Loucy (cell line): ENCODE data around the gene CACNA1C.

Source experiments
- H2AFZ ChIP-seq: fragments of 200-600 bp; sonication (generic); 2 replicates; pipeline ENCODE4 v1.6.0; 2016; ENCODE audit warnings: antibody characterized with exemption, mild to moderate bottlenecking, low read length, moderate library complexity
- H3F3A ChIP-seq: fragments of 200-600 bp; 2 replicates; pipeline ENCODE4 v1.6.0; 2016; ENCODE audit warnings: antibody characterized with exemption, low read depth, mild to moderate bottlenecking
- H3K27me3 ChIP-seq: fragments of 200-600 bp; sonication (generic); 2 replicates; pipeline ENCODE4 v1.6.1; 2014; ENCODE audit warnings: low read length, mild to moderate bottlenecking; ENCODE audit not compliant: insufficient read depth, poor library complexity, severe bottlenecking
- H3K36me3 ChIP-seq: fragments of 200-600 bp; sonication (generic); 2 replicates; pipeline ENCODE4 v1.6.1; 2016; ENCODE audit warnings: low read length; ENCODE audit not compliant: insufficient read depth
- H3K4me1 ChIP-seq: fragments of 200-600 bp; sonication (generic); 2 replicates; pipeline ENCODE4 v1.5.1; 2014; ENCODE audit warnings: low read length, mild to moderate bottlenecking; ENCODE audit not compliant: insufficient read depth, poor library complexity, severe bottlenecking
- H3K4me2 ChIP-seq: fragments of 200-600 bp; sonication (generic); 2 replicates; pipeline ENCODE4 v1.6.0; 2014; ENCODE audit warnings: antibody characterized with exemption, low read length, low read depth, mild to moderate bottlenecking; ENCODE audit not compliant: poor library complexity, severe bottlenecking
- H3K4me3 ChIP-seq: fragments of 200-600 bp; sonication (generic); 2 replicates; pipeline ENCODE4 v1.5.1; 2014; ENCODE audit warnings: low read length, mild to moderate bottlenecking, mixed read lengths; ENCODE audit not compliant: poor library complexity, severe bottlenecking
- H3K79me2 ChIP-seq: fragments of 200-600 bp; sonication (generic); 2 replicates; pipeline ENCODE4 v1.6.1; 2014; ENCODE audit warnings: low read length; ENCODE audit not compliant: insufficient read depth
- H3K9ac ChIP-seq: fragments of 200-600 bp; sonication (generic); 2 replicates; pipeline ENCODE4 v1.6.0; 2014; ENCODE audit warnings: mild to moderate bottlenecking, low read depth, low read length, moderate library complexity; ENCODE audit not compliant: poor library complexity, severe bottlenecking
- H3K9me2 ChIP-seq: fragments of 200-600 bp; sonication (generic); replicated peaks from 2 replicates; pipeline ENCODE4 v1.6.1; 2016; ENCODE audit warnings: low read depth, low read length, mixed read lengths
- H3K9me3 ChIP-seq: fragments of 200-600 bp; sonication (generic); 2 replicates; pipeline ENCODE4 v1.6.1; 2014; ENCODE audit warnings: mild to moderate bottlenecking, antibody characterized with exemption, low read length, low read depth; ENCODE audit not compliant: insufficient read depth
- H4K20me1 ChIP-seq: fragments of 200-600 bp; sonication (generic); 2 replicates; pipeline ENCODE4 v1.6.0; 2014; ENCODE audit warnings: antibody characterized with exemption, low read length, mild to moderate bottlenecking; ENCODE audit not compliant: insufficient read depth, poor library complexity, severe bottlenecking
- EZH2phosphoT487 ChIP-seq: fragments of 200-600 bp; IDR thresholded peaks from 2 replicates; pipeline ENCODE4 v1.6.1; 2018; ENCODE audit warnings: antibody characterized with exemption, mild to moderate bottlenecking, moderate library complexity, borderline replicate concordance
- TF ChIP-seq, protein P1 (sequence below): fragments of 200-600 bp; sonication (generic); conservative IDR thresholded peaks from 2 replicates; pipeline ENCODE4 v1.5.1; 2014; ENCODE audit warnings: mild to moderate bottlenecking, antibody characterized with exemption, low read length

CACNA1C gene

DNA sequence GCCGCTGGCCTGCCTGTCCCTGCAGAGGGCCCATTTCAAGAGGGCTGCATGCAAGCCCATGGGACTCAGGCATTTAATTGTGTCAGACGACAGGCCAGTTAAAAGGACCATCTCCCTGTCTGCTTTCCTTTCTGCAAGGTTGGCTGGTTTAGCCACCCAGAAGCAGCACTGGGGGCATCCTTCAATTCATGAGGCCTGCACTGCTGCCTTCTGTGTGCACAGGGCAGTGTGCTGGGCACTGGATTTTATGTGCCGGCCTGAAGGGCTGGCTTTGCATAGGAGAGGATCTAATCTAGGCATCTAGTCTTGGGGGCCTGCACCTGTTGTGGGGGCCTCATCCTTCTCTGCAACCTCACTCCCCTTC, 627.9 kb downstream of the CACNA1C start:
- Histone ChIP-seq H3F3A (no peaks in the 10 kb centered on the region), H3K4me2 (no peak overlapping the region), H2AFZ (no peak overlapping the region), H3K36me3 (no peaks in the 10 kb centered on the region), H3K9ac (no peak overlapping the region), H3K79me2 (no peaks in the 10 kb centered on the region), H4K20me1 (no peaks in the 10 kb centered on the region), H3K4me3 (no peak overlapping the region), H3K9me2 (no peaks in the 10 kb centered on the region), H3K27me3 (no peaks in the 10 kb centered on the region), H3K4me1 (no peaks in the 10 kb centered on the region), H3K9me3 (no peaks in the 10 kb centered on the region)
- TF ChIP-seq, protein P1, sequence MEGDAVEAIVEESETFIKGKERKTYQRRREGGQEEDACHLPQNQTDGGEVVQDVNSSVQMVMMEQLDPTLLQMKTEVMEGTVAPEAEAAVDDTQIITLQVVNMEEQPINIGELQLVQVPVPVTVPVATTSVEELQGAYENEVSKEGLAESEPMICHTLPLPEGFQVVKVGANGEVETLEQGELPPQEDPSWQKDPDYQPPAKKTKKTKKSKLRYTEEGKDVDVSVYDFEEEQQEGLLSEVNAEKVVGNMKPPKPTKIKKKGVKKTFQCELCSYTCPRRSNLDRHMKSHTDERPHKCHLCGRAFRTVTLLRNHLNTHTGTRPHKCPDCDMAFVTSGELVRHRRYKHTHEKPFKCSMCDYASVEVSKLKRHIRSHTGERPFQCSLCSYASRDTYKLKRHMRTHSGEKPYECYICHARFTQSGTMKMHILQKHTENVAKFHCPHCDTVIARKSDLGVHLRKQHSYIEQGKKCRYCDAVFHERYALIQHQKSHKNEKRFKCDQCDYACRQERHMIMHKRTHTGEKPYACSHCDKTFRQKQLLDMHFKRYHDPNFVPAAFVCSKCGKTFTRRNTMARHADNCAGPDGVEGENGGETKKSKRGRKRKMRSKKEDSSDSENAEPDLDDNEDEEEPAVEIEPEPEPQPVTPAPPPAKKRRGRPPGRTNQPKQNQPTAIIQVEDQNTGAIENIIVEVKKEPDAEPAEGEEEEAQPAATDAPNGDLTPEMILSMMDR: no peak
- no peak for TF ChIP-seq EZH2phosphoT487

DNA sequence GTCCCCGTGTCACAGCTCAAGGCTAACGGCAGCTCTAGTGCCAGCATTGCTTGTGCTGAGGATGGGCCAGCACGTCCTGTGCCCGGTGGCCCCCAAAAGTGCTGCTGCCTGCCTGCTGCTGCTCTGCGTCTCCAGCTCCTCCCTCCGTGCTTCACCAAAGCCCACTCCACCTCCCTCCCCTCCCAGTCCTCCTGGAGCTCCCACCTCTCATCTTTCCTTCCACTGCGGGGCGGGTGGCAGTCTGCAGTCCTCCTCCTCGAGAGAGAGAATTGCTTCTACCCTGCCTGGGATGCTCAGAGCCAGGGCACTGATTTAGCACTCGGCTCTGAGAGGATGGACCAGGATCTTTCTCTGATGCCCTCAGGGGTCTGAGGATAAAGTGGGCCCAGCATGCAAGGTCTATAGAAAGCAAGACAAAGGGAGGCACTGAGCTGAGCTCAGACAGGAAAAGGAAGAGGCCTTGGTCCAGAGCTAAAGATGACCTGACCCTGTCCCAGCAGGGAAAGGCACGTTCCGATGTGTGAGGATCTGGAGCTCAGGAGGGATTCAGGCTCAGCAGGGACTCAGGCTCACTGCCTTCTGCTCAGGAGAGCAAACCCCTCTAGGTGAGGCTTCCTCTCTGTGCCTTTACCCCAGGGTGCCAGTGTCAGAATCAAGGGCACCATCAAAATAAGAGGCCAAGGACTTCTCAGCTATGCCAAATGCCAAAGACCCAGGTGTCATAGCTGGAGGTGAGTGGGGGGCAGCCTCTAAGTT, 628.8 kb downstream of the CACNA1C start:
- Histone ChIP-seq H3F3A (no peaks in the 10 kb centered on the region), H3K4me3 (no peak overlapping the region), H3K4me1 (no peaks in the 10 kb centered on the region), H3K36me3 (no peaks in the 10 kb centered on the region), H3K9me3 (no peaks in the 10 kb centered on the region), H4K20me1 (no peaks in the 10 kb centered on the region), H3K27me3 (no peaks in the 10 kb centered on the region), H3K9ac (no peak overlapping the region), H2AFZ (no peak overlapping the region), H3K4me2 (no peak overlapping the region), H3K79me2 (no peaks in the 10 kb centered on the region), H3K9me2 (no peaks in the 10 kb centered on the region)
- no peak for TF ChIP-seq EZH2phosphoT487
- TF ChIP-seq, protein P1: no peak

DNA sequence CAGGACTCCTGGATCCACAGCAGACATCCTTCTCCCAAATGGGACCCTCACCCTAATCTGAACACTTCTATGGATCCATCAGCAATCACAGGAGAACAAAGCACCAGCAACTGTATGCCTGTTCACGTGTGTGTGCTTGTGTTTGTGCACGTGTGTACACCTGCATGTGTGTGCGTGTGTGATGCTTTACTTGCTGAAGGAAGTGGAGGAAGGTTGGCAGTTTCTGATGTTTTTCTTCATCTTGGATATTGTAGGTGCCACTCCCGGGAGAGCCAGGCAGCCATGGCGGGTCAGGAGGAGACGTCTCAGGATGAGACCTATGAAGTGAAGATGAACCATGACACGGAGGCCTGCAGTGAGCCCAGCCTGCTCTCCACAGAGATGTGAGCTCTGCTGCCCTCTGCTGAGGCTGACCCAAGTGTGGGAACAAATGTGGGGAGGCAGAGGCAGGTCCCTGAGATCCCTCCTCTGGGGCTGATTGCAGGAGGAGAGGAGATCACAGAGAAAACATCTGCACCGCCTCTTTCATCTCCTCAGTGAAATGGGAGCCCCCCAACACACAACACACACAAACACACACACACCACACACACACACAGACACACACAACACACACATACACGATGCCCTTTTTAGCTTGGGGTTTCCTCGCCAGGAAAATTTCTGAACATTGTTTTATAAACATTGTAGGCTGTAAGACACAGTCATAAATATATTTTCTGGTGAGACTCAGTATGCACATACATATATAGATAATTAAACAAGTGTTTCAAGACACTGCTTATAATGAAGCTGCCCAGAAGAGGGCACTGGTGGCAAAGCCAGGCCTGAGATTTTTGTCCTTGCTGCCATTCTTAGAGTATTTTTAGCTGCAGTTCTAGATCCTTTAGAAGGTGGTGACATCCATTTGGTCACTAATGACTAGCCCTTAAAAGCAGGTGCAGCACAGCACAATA, 629.8 kb downstream of the CACNA1C start:
- Histone ChIP-seq H4K20me1 (no peaks in the 10 kb centered on the region), H2AFZ (no peak overlapping the region), H3K9me2 (no peaks in the 10 kb centered on the region), H3K79me2 (no peaks in the 10 kb centered on the region), H3K4me1 (no peaks in the 10 kb centered on the region), H3K36me3 (no peaks in the 10 kb centered on the region), H3K27me3 (no peaks in the 10 kb centered on the region), H3K9me3 (no peaks in the 10 kb centered on the region), H3K9ac (no peak overlapping the region), H3K4me3 (no peak overlapping the region), H3F3A (no peaks in the 10 kb centered on the region), H3K4me2 (no peak overlapping the region)
- TF ChIP-seq, protein P1: peak; percentile 75
- no peak for TF ChIP-seq EZH2phosphoT487
